HepG2 (cell line): ENCODE measurements around the gene VEZF1. TPM values are rescaled to one million over a fixed set of nuclear protein-coding genes. Genes with fewer than 3 reads are reported as not detected.

Source experiments
- AHR ChIP-seq: IDR thresholded peaks from 2 replicates; pipeline ENCODE4 v1.6.1; 2018; ENCODE audit warnings: missing genetic modification reagents, missing compliant biosample characterization
- DNMT1 ChIP-seq: sonication (generic); formaldehyde crosslinking; IDR thresholded peaks from 2 replicates; pipeline ENCODE4 v1.5.1; 2020; ENCODE audit warnings: mild to moderate bottlenecking, missing genetic modification reagents
- FOXA1 ChIP-seq, 2 experiments: fragments of 450-650 bp in 1 of 2; sonication (generic) in 1 of 2; formaldehyde crosslinking in 1 of 2; IDR thresholded peaks; 2 replicates each; pipeline versions ENCODE4 v1.4.0 to v1.6.1; 2016 to 2020; ENCODE audit warnings: missing genetic modification reagents in 1 of 2
- MLLT10 ChIP-seq: sonication (generic); formaldehyde crosslinking; IDR thresholded peaks from 2 replicates; pipeline ENCODE4 v1.4.0; 2020; ENCODE audit warnings: missing genetic modification reagents
- NFE2L1 ChIP-seq: sonication (generic); formaldehyde crosslinking; IDR thresholded peaks from 2 replicates; pipeline ENCODE4 v1.4.0; 2020; ENCODE audit warnings: missing genetic modification reagents, mild to moderate bottlenecking, borderline replicate concordance
- NFE2L2 ChIP-seq: fragments of 150-350 bp; IDR thresholded peaks from 2 replicates; pipeline ENCODE4 v1.6.1; 2014; ENCODE audit warnings: low read length
- RBFOX2 ChIP-seq: fragments of 200-400 bp; formaldehyde crosslinking; IDR thresholded peaks from 2 replicates; pipeline ENCODE4 v1.6.1; 2017; ENCODE audit warnings: low read depth, mild to moderate bottlenecking, low read length
- REL ChIP-seq: sonication (generic); formaldehyde crosslinking; conservative IDR thresholded peaks from 2 replicates; pipeline ENCODE4 v1.8.0; 2022; ENCODE audit warnings: mild to moderate bottlenecking, missing genetic modification reagents, moderate library complexity
- SMAD1 ChIP-seq: sonication (generic); formaldehyde crosslinking; IDR thresholded peaks from 2 replicates; pipeline ENCODE4 v1.4.0; 2020; ENCODE audit warnings: missing genetic modification reagents, low read depth, mild to moderate bottlenecking, borderline replicate concordance
- TAF15 ChIP-seq: fragments of 200-400 bp; formaldehyde crosslinking; IDR thresholded peaks from one replicate; pipeline ENCODE4 v1.6.1; 2018; ENCODE audit warnings: mild to moderate bottlenecking, low read depth, low read length; ENCODE audit not compliant: poor library complexity, severe bottlenecking
- ZFP90 ChIP-seq: sonication (generic); formaldehyde crosslinking; IDR thresholded peaks from 2 replicates; pipeline ENCODE4 v1.8.0; 2022; ENCODE audit warnings: missing genetic modification reagents, mild to moderate bottlenecking, inconsistent platforms, borderline replicate concordance
- ZNF275 ChIP-seq: sonication (generic); formaldehyde crosslinking; IDR thresholded peaks from 2 replicates; pipeline ENCODE4 v1.8.0; 2022; ENCODE audit warnings: missing genetic modification reagents, mild to moderate bottlenecking, inconsistent platforms, borderline replicate concordance
- ZNF367 ChIP-seq: sonication (generic); formaldehyde crosslinking; IDR thresholded peaks from 2 replicates; pipeline ENCODE4 v1.4.0; 2020; ENCODE audit warnings: missing genetic modification reagents, borderline replicate concordance
- ZNF382 ChIP-seq: sonication (generic); formaldehyde crosslinking; IDR thresholded peaks from 2 replicates; pipeline ENCODE4 v1.5.0; 2020; ENCODE audit warnings: missing genetic modification reagents, mild to moderate bottlenecking, borderline replicate concordance
- ZNF414 ChIP-seq: sonication (generic); formaldehyde crosslinking; IDR thresholded peaks from 2 replicates; pipeline ENCODE4 v1.5.0; 2020; ENCODE audit warnings: missing genetic modification reagents
- ZNF589 ChIP-seq: sonication (generic); formaldehyde crosslinking; conservative IDR thresholded peaks from 2 replicates; pipeline ENCODE4 v1.8.0; 2022; ENCODE audit warnings: mild to moderate bottlenecking, moderate library complexity, missing genetic modification reagents
- ZNF687 ChIP-seq: sonication (generic); formaldehyde crosslinking; IDR thresholded peaks from 2 replicates; pipeline ENCODE4 v1.5.1; 2020; ENCODE audit warnings: mild to moderate bottlenecking, missing genetic modification reagents, moderate library complexity
- ZNF709 ChIP-seq: sonication (generic); formaldehyde crosslinking; IDR thresholded peaks from 2 replicates; pipeline ENCODE4 v1.5.0; 2020; ENCODE audit warnings: mild to moderate bottlenecking, missing genetic modification reagents
- ZNF879 ChIP-seq: sonication (generic); formaldehyde crosslinking; IDR thresholded peaks from 2 replicates; pipeline ENCODE4 v1.8.1; 2023; ENCODE audit warnings: missing genetic modification reagents
- polyA plus RNA-seq, 8 experiments: library from polyadenylated mRNA; depleted of rRNA in 3 of 8; stranded (reverse) in 7 of 8; unstranded in 1 of 8; fragments of >200 nt; fragmentation: Illumina TruSeq in 4 of 8; extraction: Trizol in 4 of 8; gene quantifications; 2 replicates each; pipeline versions ENCODE4 v1.2.1 to v1.2.3, GENCODE V29; 2011 to 2016; ENCODE audit warnings: low read depth in 4 of 8, missing spikeins in 1 of 8, mixed read lengths in 1 of 8; ENCODE audit not compliant: insufficient read depth in 1 of 8
- total RNA-seq, 5 experiments: library from RNA; depleted of rRNA; stranded (reverse); fragments of >200 nt; fragmentation: Illumina TruSeq; extraction: Trizol; gene quantifications; 2 replicates each; pipeline ENCODE4 v1.2.3, GENCODE V29; 2016; ENCODE audit warnings: low read depth in 1 of 5
- TF ChIP-seq, protein P1 (sequence below): sonication (generic); formaldehyde crosslinking; IDR thresholded peaks from 2 replicates; pipeline ENCODE4 v1.5.1; 2020; ENCODE audit warnings: mild to moderate bottlenecking, missing genetic modification reagents, moderate library complexity

The VEZF1 gene
- total and polyA plus RNA-seq, 2 of the 13 experiments (the other 11 are each of a cell fraction or from before 2014, with no cell fraction given), result 45.9 to 49.7 TPM

DNA sequence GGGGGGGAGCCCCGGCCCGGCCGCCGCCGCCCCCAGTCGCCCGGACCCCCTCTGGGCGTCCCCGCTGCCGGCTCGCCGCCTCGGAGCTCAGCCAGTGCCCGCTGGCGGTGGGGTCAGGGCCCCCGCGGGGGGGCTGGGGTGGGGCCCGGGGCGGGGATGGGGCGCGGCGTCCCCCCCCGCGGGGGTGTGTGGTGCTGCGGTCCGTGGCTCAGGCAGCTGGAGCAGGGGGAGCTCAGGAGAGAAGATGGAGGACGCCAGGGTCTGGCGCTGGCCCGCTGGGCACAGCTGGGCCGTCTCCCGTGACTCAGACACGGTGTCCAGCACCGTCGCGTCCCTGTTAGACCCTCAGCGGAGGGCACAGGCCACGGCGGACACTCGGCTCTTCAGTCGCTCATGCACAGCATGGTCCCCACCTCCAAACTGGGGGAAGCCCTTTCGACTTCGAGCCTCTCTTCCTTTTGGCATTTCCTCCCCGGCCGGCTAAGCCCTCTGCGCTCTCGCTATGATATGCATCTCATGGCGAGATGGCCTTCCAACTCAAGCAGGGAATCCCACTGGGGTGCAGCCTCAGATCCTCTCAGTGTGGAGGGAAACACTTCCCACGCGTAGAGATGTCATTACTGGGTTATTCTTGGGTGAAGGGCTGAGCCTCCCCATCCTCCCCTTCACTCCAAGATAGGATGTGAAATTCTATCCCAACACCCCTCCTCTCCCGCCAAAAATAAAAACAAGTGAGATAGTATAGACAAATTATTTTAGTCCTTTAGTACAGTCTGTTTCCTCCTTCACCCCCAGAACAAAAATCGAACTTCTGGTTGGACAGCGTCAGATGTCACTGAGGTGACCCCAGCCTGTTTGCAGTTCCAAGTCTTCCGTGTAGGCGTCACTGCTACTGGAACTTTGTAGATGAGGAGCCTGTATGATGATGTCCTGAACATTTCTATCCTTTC, 522 bp upstream of the VEZF1 start (continued):
- TF ChIP-seq, protein P1, sequence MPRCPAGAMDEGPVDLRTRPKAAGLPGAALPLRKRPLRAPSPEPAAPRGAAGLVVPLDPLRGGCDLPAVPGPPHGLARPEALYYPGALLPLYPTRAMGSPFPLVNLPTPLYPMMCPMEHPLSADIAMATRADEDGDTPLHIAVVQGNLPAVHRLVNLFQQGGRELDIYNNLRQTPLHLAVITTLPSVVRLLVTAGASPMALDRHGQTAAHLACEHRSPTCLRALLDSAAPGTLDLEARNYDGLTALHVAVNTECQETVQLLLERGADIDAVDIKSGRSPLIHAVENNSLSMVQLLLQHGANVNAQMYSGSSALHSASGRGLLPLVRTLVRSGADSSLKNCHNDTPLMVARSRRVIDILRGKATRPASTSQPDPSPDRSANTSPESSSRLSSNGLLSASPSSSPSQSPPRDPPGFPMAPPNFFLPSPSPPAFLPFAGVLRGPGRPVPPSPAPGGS, result no peak
- TF ChIP-seq ZNF414 (CRISPR knock-in tag) (0 out of 2 replicates have a peak, but pooled peaks have one; percentile 55), ZNF275 (no peak; the same call in 1 of the 2 replicates), MLLT10 (CRISPR knock-in tag) (no peak), ZNF589 (CRISPR knock-in tag) (no peak; the same call in 1 of the 2 replicates), ZNF709 (CRISPR knock-in tag) (0 out of 2 replicates have a peak, but pooled peaks have one; percentile 42), ZNF687 (peak; percentile 77), NFE2L2 (no peak), ZNF367 (CRISPR knock-in tag) (no peak), NFE2L1 (no peak), ZFP90 (no peak; the same call in 1 of the 2 replicates), ZNF382 (CRISPR knock-in tag) (no peak), ZNF879 (CRISPR knock-in tag) (no peak; the same call in 1 of the 2 replicates), REL (CRISPR knock-in tag) (no peak), FOXA1 (IDR thresholded peaks at IDR 0.05) (no peak), FOXA1 (CRISPR knock-in tag; IDR thresholded peaks at IDR 0.05) (peak; percentile 10; the same call in 1 of the 2 replicates), TAF15 (no peak), AHR (no peak), DNMT1 (CRISPR knock-in tag) (peak; percentile 48; the same call in 1 of the 2 replicates), SMAD1 (CRISPR knock-in tag) (peak; percentile 24; the same call in 1 of the 2 replicates), RBFOX2 (peak; percentile 80)
